Ureter (tissue), 1 donor: ENCODE results near the gene BTBD9. TPM values are rescaled to one million over a fixed set of nuclear protein-coding genes. Genes with fewer than 3 reads are reported as not detected.

Source experiments
- DNase-seq: peaks from one replicate; pipeline ENCODE4 v3.0.0-alpha.2; 2020; ENCODE audit warnings: low spot score
- total RNA-seq: library from RNA; stranded (reverse); gene quantifications from one replicate; pipeline ENCODE4 v1.2.4, GENCODE V29; 2023
- donor health status: DM: yes; HTN: yes; CAD: no.

BTBD9 gene
- total RNA-seq, 1 donor from 2014 or later: 42.5 TPM

DNA sequence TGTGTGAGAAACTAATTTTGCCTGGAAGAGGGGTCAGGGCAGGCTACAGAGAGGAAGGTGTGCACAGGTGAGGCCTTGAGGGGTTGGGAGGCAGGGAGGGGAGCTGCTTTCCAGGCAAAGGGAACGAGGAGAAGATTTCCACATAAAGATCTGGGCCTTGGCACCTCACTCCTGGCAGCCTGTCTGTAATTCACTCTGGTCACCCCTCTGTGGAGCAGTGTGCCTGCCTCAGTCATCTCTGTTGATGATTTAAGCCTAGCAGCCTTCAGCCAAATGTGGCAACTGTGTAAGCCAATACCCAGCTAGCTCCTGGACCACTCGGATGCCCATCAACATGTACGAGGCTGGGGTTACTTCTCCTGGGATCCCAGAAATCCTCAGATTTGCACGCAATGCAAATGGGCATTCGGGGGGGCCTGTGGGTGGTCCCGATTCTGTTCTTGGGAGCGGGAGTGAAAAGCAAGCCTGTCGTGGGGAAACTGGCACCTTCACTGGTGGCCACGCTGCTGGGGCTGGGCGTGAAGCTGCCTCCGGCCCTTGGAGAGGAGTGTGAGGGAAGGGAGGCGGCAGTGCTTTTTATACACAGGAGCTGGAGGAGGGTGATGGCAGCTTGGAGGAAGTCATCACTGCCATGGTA, 459.8 kb downstream of the BTBD9 start:
- peak; percentile 25 for DNase-seq

DNA sequence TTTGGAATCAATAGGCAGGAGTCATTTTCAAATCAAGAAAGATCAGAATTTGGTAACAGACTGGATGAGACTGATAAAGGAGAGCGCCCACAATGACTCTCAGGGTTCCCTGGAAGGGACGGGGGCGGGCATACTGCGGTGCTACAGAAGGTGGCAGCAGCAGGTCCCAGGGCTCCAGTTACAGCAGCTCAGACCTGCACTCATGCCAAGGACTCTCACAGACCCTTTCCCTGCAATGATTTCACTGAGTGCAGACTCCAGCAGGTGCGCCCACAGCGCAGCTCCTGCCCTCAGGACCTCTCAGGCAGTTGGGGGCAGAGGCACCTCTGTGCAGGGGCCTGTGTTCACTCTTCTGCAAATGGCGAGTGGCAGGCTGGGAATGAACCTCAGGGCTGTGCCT, 460.4 kb downstream of the BTBD9 start:
- DNase-seq: no peak

DNA sequence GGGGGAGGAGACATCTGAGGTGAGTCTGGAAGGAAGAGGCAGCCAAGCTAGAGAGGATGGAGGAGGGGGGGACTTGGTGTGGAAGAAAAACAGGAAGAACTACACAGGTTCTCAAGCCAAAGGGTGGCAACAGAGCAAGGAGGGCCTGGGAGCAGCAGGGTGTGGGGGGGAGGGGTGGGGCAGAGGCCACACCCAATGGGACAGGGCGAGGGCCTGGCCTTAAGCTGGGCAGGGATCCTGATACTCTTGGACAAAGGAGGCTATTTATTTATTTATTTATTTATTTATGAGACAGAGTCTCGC, 461.2 kb downstream of the BTBD9 start:
- DNase-seq: no peak

DNA sequence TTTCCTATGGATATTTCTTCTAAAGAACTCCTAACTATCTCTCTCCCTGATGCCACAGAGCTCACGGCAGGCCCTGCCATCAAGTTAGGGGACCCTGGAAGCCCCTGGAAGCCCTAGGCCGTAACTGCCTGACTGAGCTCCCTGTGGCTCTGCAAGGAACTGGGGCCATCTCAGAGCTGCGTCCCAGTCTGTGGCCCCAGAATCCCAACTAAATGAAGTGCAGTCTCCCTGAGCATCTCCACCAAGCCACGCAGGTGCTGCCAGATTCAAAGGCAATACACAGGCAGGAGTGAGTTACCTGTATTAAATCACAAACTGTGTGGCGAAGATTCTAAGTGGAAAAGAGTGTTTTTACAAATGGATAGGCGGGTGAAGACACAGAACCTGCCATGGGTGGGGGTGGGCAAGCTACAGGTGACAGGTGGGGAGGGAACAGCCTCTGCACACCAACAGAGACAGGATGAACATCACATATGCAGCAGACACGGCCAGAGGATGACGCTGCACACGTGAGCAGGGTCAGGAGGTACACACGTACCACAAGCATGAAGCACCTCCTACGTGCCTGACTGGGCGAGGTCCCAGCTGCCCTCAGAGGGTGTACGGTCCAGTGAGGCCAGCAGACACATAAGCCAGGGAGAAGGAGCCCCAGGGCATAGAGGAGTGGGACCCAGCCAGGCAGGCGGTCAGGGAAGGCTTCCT, 461.7 kb downstream of the BTBD9 start:
- no peak for DNase-seq

DNA sequence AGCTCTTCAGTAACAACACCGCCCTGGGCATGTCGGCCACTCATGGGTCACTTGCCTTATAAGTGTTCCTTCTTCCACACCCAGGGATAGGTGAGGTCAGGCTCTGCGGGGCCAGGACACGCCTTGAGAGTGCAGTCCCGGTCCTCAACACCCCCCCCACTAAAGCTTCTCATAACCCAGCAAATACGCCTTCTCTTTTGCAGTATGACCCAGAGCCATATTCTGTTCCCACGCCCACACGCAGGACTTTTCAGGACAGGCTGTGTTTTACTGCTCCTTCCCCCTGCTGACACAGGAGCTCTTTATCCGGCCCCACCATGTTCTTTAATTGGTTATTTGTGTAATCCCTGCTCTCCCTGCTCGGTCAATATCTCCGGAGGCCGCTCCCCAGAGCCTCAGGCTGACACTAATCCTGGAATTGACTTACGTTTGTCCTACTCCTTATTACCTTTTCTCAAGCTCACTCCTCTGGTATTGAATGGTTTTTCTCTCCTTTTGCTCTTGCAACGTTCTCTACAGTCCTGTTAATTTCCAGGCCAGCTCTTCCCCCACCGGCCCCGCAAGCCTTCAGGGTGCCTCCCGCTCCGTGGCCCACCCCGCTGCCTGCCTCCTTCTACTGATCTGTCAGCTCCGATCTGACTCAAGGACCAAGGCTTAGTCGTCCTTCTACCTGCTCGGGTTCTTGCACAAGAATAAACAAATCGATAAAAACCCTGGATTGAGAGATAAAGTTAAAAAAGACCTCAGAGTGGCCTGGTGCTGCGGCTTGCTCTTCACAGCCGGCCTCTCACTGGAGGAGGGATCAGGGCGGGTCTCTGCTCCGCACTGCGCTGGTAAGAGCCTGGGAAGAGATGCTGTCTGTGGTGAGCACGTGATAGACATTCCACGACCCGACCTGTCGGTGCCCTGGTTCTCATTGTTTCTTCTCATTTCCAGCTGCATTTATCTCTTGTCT, 462.7 kb downstream of the BTBD9 start:
- DNase-seq: no peak

DNA sequence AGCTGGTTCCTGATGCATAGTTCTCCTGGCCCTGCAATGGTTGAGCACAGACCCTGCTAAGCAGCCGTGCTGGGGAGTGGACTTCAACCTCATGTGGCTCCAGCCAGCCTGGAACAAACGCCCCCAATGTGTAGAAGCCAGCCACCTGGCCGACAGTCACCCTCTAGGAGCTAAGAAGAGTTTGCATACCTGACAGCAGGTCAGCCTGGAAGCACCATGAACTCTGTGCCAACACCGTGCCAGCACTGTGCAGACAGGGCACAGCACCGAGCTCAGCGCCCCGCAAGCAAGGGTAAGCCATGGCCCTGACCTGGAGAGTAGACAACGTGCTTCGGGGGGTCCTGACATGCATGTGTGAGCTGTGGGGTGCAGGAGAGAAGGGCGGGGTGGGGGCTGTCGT, 463.9 kb downstream of the BTBD9 start:
- no peak for DNase-seq

DNA sequence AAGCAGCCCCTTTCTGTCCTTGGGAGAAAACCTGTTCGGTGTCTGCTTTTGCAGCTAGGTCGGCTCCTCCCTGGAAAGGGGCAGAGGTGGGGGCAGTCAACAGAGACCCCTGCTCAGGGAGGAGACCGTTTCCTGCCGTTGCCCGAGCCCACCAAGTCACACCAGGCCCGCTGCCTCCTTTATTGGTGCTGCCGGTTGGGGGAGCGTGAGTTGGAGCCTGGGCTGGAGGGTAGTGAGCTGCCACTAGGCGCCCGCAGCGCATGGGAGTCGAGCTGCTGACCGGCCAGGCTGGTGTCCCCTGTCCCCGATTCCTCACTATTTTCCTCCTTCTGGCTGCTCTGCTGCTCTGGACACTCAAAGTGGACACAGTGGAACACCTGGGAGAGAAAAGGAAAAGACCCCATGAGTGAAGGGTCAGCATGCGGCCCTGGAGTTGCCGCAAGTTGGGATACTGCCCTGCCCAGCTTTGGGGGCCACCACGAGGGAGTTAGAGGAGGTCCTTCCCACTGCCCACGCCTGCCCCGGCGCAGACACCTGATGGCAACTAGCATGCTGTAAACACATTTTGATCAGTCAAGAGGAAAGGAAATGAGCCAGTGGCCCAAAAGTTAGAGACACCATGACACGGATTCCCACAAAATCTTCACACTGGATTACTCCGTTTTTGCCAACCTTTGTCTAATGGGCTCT, 464.8 kb downstream of the BTBD9 start:
- no peak for DNase-seq

DNA sequence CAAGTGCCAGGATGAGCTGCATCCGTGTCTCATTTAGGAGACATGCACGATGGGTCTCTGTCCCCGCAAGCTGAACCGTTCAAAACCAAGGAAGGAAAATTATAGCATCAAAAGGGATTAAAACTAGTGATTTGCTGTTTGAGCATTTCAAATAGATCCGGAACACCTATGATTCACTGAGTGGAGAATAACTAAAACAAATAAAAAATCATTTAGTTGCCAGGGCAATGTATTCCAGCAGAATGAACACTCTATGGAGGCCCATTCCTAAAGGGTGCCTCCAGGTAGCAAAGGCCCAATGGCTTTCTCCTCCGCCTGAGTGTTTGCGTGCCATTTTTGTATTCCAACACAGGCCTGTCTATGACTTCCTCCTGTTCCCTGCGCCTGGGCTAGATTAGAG, 465.4 kb downstream of the BTBD9 start:
- DNase-seq: no peak

DNA sequence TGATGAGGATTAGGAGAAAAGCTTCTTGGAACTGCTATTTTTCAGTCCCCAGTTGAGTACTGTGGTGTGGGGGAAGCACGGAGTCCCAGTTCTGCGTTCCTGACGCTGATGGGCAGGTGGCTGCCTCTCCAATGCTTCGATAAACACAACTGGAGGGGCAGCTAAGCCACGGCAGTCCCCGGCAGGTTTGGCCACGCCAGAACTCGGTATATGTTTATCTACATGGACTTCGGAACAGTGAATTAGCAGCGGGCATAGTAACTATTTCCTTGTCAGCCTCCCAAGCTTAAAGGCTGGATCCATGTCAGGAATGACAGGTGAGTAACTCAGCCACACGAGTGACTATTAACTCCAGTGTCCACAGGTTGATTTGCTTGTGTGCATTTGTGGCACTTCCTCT, 465.8 kb downstream of the BTBD9 start:
- DNase-seq: no peak

DNA sequence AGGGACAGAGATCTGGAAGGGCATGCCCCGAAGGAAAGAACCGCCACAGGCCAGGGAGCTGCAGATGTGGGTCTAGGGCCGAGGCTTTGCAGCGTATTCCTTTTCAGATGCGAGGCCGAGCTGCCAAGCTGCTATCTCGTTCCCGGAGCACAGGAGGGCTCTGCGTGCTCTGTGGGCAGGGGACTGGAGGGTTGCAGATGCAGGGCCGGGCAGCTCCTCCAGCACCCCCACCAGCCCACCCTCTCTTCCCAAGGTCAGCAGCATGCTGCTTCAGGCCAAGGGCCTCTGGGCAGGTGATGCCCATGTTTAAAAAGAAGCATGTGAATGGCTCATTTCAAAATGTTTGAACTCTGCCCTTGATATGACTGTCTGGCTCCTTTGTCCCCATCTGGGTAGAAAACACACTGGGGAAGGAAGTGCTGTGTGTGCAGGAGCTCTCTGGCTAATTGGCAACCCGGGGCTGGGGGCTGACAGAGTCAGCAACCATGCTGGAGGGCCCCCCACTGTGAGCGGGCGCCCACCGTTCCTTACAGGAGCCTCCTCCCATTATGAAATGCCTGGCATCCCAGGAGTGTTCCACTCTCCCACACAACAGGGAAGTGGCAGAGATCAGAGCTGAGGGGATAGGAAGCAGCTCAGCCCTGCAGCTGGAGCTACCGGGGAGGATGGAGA, 466.9 kb downstream of the BTBD9 start:
- DNase-seq: no peak

DNA sequence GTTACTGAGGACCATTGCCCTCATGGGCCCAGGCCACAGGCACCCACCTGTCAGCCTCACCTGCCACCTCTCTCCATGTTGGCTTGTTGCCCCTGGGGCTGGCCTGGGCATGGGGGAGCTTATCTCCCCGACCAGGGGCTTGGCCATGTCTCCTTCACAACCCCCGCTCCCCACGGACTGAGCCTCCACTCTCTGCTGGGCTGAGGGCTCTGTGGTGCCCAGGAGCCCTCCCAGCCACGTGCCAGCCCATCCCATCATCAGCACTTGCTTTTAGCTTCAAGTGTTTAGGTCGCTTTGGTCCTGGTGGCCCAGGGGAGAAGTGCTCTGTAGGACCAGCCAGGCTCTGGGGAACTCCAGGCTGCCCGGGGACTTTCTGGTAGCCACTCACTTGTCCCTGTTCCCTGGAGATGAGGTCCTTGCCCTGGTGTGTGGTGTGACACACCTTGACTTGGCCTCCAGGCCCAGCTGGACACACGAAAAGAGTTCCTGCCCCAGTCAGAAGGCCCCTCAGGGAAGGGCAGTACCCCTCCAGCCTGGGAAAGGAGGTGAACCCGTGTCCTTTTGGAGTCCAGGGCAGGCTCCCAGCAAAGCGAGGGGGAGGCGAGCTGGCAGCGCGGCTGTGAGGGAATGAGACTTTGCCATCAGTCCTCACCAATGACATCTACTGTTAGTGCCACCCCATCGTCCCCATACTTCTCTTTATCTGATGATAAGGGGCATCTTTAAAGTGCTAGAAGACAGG, 467.6 kb downstream of the BTBD9 start:
- DNase-seq: no peak

DNA sequence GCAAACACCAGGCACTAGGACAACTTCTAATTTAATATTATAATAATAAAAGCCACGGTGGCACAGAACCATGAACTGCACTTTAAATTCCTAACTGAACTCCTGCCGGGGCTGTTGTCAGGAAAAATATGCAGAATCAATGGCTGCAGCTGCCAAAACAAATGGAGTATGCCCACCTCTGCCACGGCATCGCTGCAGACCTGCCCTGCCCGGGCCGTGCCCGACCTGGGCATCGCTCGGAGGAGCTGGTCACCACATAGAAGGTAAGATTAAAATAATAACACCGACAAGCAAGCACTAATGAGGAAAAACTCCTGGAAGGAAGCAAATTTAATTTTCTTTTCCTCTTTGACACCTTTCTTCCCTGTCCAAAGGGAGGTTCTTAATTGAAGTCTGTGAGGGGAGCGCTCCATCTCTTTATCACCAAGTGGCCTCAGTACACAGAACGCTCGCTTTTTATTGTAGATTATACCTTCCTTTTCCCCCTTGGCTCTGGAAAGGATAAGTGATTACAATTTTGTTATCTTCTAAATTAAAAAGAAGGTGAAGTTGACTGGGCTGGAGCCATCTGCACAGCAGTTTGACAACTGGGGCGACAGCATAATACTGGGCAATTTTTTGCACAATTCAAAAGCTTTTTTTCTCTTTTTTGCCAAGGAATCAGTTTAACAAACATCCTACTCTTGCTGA, 468.9 kb downstream of the BTBD9 start:
- no peak for DNase-seq

DNA sequence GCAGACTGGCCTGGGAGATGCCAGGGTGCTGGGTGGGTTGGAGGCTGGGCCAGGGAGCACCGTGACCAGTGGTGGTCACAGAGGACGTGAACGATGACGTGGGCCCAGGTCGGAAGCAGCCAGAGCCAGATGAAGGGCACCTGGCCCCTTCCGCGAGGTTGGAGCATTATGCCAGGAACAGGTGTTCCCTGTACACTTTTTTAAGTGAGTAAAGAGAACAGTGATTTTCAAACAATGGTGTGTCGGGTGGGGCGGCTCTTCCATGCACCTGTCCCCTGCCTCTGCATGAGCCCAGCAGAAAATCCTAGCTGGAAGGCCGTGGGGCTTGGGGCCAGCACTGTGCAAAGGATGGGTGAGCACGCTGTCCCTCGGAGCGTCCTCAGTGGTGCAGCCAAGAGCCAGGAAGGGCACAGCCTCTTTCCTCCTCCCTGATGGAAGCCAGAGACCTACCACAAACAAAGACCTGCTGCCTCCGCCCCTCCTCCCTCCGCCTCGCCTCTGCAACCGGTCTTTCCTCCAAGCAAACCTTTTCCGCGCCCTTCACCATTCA, 469.7 kb downstream of the BTBD9 start:
- no peak for DNase-seq

DNA sequence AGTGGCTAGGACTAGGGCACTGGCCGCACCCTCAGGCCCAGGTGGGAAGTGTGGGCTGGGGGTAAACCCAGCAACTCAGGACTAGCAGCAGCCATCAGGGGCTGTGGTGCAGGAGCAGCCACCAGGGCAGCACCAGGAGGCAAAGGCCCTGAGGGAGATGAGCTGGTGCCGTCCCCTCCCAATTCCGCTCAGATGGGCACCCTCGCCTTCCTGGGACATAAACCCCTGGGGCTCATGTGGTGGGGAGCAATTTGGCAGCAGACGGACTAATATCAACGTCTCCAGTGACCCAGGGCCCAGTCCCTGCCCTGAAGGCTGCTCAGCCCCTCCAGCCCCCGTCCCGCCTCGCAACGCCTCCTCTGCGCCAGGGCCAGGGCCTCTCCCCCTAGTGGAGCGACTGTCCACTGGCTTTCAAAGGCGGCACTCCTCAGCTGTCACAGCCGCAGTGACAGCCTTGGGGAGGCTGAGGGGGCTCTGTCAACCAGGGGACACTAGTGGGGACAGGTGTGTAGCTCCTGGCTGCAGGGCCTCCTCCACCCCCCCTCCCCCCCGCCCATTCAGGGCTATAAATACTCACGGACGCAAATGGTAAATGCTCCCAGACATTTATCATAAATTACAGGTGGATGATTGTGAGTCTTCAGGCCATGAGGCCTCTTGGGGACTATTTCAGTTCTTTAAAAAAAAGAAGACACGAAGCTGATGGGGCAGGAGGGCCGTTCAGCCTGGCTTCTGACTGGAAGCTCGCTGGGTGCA, 470.3 kb downstream of the BTBD9 start:
- DNase-seq: no peak

DNA sequence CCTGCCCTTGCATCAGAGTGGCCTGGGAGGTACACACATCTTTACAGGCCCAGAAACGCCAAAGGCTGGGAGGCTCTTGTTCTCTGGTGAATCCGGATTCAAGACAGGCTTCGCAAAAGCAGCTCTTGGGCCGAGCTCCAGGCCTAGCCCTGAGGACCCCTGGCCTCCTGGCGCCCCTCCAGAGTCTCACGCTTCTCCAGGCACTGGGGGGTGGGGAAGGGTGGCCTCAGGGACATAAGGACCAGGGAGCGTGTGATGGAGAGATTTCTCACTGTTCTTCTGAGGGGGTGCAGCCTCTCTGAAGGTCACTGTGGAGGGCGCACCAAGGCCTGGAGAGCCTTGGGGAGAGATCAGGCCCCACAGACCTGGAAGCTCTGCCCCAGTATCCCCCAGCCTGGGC, 471.0 kb downstream of the BTBD9 start:
- DNase-seq: no peak

DNA sequence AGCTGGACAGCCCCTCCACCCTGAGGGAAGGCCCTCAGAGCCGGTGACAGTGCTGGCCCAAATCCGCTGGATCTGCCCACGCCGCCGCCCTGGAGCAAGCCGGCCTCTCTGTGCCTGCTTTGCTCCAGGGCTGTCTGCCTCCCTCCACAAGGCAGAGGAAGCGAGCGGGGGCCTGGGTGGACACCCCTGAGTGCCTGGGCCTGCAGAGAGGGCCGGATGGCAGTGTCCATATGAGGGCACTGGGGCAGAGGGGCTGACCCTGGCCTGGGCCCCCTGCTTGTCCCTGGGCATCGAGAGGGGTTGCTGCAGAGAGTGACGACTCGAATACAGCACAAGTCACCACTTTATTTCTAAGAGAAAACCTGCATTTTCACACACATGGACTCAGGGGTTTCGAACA, 471.6 kb downstream of the BTBD9 start:
- DNase-seq: no peak

DNA sequence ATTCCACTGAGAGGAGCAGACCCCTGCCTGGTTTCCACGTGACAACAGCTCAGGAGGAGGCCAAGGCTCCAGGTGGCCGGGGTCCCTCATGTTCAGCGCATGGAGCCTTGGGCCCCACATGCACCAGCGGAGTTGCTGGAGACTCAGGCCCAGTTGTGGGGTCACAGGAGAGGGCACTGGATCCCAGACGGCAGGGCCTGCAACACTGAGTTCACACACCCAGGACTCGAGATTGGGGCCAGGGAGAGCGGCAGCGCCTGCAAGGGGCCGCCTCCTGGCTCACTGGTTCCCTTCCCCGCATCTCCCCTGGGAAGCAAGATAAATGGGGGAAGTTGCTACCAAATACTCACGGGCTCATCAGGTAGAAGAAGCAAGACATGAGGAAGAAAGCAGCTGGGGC, 472.1 kb downstream of the BTBD9 start:
- DNase-seq: no peak

DNA sequence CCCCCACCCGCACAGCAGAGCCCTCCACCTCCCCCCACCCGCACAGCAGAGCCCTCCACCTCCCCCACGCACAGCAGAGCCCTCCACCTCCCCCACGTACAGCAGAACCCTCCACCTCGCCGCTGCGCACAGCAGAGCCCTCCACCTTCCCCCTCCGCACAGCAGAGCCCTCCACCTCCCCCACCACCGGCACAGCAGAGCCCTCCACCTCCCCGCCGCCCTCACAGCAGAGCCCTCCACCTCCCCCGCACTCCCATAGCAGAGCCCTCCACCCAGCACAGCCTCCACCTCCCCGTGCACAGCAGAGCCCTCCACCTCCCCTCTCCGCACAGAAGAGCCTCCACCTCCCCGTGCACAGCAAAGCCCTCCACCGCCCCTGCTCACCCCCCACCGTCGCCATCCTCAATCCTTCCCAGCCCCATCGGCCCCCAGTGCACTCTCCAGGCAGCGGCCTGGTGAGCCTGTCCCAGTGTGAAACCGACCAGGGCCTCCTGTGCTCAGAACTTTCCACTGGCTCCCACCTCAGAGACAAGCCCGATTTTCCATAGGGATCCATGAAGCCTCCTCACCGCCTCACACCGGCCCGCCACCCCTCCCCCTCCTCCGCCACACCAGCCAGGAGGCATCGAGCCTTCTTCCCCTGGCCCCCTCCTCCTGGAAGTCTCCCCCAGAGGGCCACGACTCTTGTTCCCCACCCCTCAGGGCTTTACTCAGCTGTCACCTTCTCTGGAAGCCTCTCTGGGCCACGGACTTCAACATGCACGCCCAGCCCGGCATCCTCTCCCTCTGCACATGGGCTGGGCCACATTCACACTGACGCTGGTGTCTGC, 473.1 kb downstream of the BTBD9 start:
- no peak for DNase-seq
